WI38 (cell line): Measurements from ENCODE around the gene ZKSCAN4.

Source experiments
- H3K4me3 ChIP-seq: 2 replicates; pipeline ENCODE4 v1.5.1; 2011; ENCODE audit warnings: low read depth, mild to moderate bottlenecking, control low read depth, low read length
- CTCF ChIP-seq: IDR thresholded peaks from 2 replicates; pipeline ENCODE4 v1.5.1; 2012; ENCODE audit warnings: low read depth, mild to moderate bottlenecking, control low read depth, low read length

ZKSCAN4 gene

GRCh38 chr6:28226460-28226859, 25.6 kb downstream of the ZKSCAN4 start:
- no peak for TF ChIP-seq CTCF
- peak overlapping the region; percentile 74 for H3K4me3 ChIP-seq

DNA sequence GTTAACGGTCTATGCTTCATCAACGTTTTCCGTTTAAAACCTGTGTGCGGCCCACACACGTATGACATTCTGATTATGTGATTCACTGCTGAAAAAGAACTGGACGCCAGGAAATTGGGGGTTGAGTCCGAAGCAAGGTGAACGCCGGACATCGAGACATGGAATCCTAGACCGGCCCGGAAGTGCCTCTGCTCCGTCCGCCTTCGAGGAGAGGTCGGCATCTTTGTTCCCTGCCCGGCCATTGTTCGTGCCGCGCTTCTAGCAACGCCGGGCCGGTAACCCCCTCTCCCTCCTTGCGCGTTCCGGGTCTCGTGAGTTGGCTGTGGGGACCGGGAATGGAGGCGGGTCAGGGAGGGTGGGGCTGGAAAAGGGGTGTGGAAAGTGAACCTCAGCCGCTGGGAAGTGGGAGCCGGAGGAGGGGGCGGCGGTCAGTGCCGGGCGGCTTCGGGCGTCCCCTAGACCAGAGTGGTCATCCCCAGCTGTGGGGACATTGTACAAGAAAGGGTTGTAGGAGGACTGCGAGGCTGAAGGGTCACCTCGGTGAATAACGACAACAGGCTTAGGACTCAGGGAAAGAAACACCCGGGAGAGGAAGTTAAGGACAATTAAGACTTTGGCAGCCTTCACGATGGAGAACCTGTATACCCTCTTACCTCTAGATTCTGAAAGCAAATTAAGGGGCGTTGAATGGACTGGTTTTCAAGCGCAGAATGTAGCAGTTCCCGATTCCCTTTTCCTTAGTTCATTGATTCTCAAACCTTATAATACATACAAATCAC, 26.8 kb downstream of the ZKSCAN4 start, which contains the start of gene ZSCAN9:
Gene ZSCAN9 (plus strand): TSS at position 220 of the 779 bp plus-strand sequence. CDS start 1,810 bp downstream, outside the sequence.
- peak within 1 kb of the TSS; percentile 74 for H3K4me3 ChIP-seq
- TF ChIP-seq CTCF: no peak

DNA sequence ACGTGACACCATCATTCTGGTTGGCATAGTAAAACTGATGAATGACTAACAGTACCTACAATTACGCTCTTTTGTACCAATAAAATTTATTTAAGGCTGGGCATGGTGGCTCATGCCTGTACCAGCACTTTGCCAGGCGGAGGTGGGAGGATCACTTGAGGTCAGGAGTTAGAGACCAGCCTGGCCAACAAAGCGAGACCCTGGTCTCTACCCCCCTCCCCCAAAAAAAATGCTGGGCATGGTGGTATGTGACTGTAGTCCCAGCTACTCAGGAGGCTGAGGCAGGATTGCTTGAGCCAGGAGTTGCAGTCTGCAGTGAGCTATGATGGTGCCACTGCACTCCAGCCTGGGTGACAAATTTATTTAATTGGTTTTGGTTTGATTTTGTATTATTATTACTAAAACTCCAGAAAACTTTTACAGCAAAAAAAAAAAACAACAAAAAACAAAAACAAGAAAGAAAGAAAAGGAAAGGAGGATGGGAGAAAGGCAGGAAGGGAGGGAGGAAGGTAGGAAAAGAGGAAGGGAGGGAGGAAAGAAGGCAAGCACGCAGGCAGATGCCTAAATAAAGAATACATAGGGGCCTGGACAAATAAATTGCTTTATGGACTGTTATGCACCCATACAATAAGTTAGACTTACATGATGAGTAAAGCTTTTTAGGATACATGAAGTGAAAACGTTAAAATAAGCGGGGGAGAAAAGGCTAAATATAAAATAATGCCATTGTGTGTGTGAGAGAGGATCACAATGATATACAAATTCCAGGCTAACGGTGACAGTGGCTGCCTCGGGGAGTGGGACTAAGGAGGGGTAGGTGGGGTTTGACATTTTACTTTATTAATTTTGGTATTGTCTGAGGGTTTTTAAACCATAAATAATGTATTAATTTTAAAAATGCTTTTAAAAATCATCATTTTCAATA, 27.7 kb downstream of the ZKSCAN4 start:
- peak overlapping the region; percentile 74 for H3K4me3 ChIP-seq
- no peak for TF ChIP-seq CTCF

DNA sequence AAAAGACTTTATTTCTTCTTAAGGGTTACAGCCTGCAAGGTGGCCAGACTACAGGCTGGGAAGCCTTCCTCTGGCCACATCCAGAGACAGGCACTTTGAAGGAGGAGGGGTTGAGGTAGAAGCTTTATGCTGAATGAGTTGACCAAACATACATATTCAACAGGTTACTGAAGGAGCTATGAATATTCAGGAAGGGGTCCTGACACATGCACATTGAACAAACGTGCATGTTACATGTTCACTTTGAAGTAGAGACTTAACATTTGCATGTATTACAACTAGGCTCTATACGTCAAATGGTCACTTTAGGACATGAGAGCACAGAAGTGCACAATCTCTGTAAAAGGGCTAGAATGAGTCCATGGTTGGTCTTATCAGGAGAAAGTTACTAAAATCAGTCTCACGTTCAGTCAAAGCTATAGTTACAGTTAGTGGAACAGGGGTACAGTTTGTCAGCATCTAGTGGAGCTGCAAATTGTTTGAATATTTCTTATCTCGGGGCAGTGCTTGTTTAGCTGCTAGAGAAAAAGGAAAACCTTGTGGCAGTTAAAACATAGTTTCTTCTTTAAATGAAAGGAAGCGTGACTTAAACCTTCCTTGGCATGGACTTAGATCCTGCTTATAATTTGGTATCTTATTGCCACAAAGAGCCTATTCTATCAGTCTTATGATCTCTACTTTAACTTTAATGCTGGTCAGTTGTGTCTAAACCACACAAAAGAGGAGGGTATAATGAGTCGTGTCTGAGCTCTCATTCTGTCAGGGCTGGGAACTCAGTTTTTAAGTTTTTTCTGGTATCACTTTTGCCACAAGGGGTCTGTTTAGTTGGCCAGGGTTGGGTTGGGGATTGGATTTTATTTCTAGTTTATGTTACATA, 31.6 kb downstream of the ZKSCAN4 start:
- no peak for TF ChIP-seq CTCF
- H3K4me3 ChIP-seq: no peak overlapping the region

- TF ChIP-seq CTCF: no peak
- H3K4me3 ChIP-seq: peak overlapping the region; percentile 59
These were observed 33.5 kb downstream of the ZKSCAN4 start for GRCh38 chr6:28218312-28219248.

GRCh38 chr6:28217890-28218289, 34.2 kb downstream of the ZKSCAN4 start:
- TF ChIP-seq CTCF: no peak
- no peak overlapping the region for H3K4me3 ChIP-seq
